ENCODE data around the gene FAAP100. TPM values are rescaled to one million over a fixed set of nuclear protein-coding genes. Genes with fewer than 3 reads are reported as not detected.
"Not testable (repeated sequence)": the region's sequence is repeated elsewhere in the genome, so short reads cannot be mapped to it uniquely, and the experiment has no call there.

Gene FAAP100
- polyA plus RNA-seq, 1 donor from 2014 or later = 56.3 TPM

- not testable (repeated sequence) for H3K4me2 ChIP-seq (ENCODE audit: low read length); H3K9me2 ChIP-seq (ENCODE audit: insufficient read depth, low read length); H3F3A ChIP-seq (ENCODE audit: insufficient read depth, low read length, poor library complexity, severe bottlenecking); H3K4me3 ChIP-seq (ENCODE audit: low read length); H3K79me2 ChIP-seq (replicated peaks; ENCODE audit: insufficient read depth, low read length); H4K20me1 ChIP-seq (ENCODE audit: insufficient read depth); H3K36me3 ChIP-seq (ENCODE audit: insufficient read depth, low read length); H3K9me3 ChIP-seq (ENCODE audit: low read length); H3K27me3 ChIP-seq (ENCODE audit: insufficient read depth, low read depth, low read length); H3K9ac ChIP-seq (ENCODE audit: low read length); H3K27ac ChIP-seq (ENCODE audit: low read length); H2AFZ ChIP-seq (ENCODE audit: low read depth, low read length)
These were observed 20.2 kb downstream of the FAAP100 start for GRCh38 chr17:81531998-81532404.

DNA sequence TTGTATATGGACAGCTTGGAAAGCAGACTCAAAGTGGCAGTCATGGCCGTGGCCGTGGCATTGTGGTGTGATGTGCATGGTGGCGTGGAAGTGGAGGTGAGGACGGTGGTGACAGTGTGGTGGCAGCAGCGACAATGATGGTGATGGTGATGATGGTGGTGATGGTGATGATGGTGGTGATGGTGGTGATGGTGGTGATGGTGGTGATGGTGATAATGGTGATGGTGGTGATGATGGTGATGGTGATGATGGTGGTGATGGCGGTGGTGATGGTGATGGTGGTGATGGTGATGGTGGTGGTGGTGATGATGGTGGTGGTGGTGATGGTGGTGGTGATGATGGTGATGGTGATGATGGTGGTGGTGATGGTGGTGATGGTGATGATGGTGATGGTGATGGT, 21.1 kb downstream of the FAAP100 start:
- not testable (repeated sequence) for H3K4me3 ChIP-seq (ENCODE audit: low read length); H3K9me2 ChIP-seq (ENCODE audit: insufficient read depth, low read length); H3K79me2 ChIP-seq (replicated peaks; ENCODE audit: insufficient read depth, low read length); H3K27ac ChIP-seq (ENCODE audit: low read length); H3F3A ChIP-seq (ENCODE audit: insufficient read depth, low read length, poor library complexity, severe bottlenecking); H2AFZ ChIP-seq (ENCODE audit: low read depth, low read length); H3K9ac ChIP-seq (ENCODE audit: low read length); H4K20me1 ChIP-seq (ENCODE audit: insufficient read depth); H3K4me2 ChIP-seq (ENCODE audit: low read length); H3K36me3 ChIP-seq (ENCODE audit: insufficient read depth, low read length); H3K9me3 ChIP-seq (ENCODE audit: low read length); H3K27me3 ChIP-seq (ENCODE audit: insufficient read depth, low read depth, low read length)

GRCh38 chr17:81529437-81529803, 22.7 kb downstream of the FAAP100 start:
- no peaks in the 10 kb centered on the region for H4K20me1 ChIP-seq (ENCODE audit: insufficient read depth)
- H3K79me2 ChIP-seq (replicated peaks; ENCODE audit: insufficient read depth, low read length) = no peaks in the 10 kb centered on the region
- no peaks in the 10 kb centered on the region for H3K36me3 ChIP-seq (ENCODE audit: insufficient read depth, low read length)
- no peaks in the 10 kb centered on the region for H3K9me3 ChIP-seq (ENCODE audit: low read length)
- H3K27ac ChIP-seq (ENCODE audit: low read length) = no peak overlapping the region
- TF ChIP-seq TAF1 (IDR thresholded peaks at IDR 0.05; ENCODE audit: low read depth) (no peak), SMC3 (conservative IDR thresholded peaks at IDR 0.05; ENCODE audit: poor library complexity) (no peak), RAD21 (conservative IDR thresholded peaks at IDR 0.05) (no peak), EP300 (conservative IDR thresholded peaks at IDR 0.05; ENCODE audit: poor library complexity, severe bottlenecking) (no peak), POLR2AphosphoS5 (IDR thresholded peaks at IDR 0.05) (no peak)
- H3K9me2 ChIP-seq (ENCODE audit: insufficient read depth, low read length) = no peaks in the 10 kb centered on the region
- no peak overlapping the region for H3K4me2 ChIP-seq (ENCODE audit: low read length)
- no peak overlapping the region for H3K4me3 ChIP-seq (ENCODE audit: low read length)
- no peak overlapping the region for H2AFZ ChIP-seq (ENCODE audit: low read depth, low read length)
- H3K9ac ChIP-seq (ENCODE audit: low read length) = no peak overlapping the region
- H3K27me3 ChIP-seq (ENCODE audit: insufficient read depth, low read depth, low read length) = no peaks in the 10 kb centered on the region
- H3F3A ChIP-seq (ENCODE audit: insufficient read depth, low read length, poor library complexity, severe bottlenecking) = no peaks in the 10 kb centered on the region

DNA sequence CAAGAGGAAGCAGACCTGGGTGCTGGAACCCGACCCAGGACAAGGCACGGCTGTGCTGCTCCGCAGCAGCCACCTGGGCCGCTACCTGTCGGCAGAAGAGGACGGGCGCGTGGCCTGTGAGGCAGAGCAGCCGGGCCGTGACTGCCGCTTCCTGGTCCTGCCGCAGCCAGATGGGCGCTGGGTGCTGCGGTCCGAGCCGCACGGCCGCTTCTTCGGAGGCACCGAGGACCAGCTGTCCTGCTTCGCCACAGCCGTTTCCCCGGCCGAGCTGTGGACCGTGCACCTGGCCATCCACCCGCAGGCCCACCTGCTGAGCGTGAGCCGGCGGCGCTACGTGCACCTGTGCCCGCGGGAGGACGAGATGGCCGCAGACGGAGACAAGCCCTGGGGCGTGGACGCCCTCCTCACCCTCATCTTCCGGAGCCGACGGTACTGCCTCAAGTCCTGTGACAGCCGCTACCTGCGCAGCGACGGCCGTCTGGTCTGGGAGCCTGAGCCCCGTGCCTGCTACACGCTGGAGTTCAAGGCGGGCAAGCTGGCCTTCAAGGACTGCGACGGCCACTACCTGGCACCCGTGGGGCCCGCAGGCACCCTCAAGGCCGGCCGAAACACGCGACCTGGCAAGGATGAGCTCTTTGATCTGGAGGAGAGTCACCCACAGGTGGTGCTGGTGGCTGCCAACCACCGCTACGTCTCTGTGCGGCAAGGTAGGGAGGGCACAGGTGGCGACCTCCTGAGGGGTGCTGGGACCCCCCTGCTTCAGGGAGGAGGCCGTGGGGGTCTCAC, 23.3 kb downstream of the FAAP100 start:
- Histone ChIP-seq H3K27ac (ENCODE audit: low read length) (no peak overlapping the region), H4K20me1 (ENCODE audit: insufficient read depth) (no peaks in the 10 kb centered on the region), H3K79me2 (replicated peaks; ENCODE audit: insufficient read depth, low read length) (no peaks in the 10 kb centered on the region), H3K36me3 (ENCODE audit: insufficient read depth, low read length) (no peaks in the 10 kb centered on the region), H3F3A (ENCODE audit: insufficient read depth, low read length, poor library complexity, severe bottlenecking) (no peaks in the 10 kb centered on the region), H3K4me3 (ENCODE audit: low read length) (no peak overlapping the region), H3K4me2 (ENCODE audit: low read length) (no peak overlapping the region), H2AFZ (ENCODE audit: low read depth, low read length) (no peak overlapping the region), H3K27me3 (ENCODE audit: insufficient read depth, low read depth, low read length) (no peaks in the 10 kb centered on the region), H3K9me2 (ENCODE audit: insufficient read depth, low read length) (no peaks in the 10 kb centered on the region), H3K9me3 (ENCODE audit: low read length) (no peaks in the 10 kb centered on the region), H3K9ac (ENCODE audit: low read length) (no peak overlapping the region)
- TF ChIP-seq, protein P1, sequence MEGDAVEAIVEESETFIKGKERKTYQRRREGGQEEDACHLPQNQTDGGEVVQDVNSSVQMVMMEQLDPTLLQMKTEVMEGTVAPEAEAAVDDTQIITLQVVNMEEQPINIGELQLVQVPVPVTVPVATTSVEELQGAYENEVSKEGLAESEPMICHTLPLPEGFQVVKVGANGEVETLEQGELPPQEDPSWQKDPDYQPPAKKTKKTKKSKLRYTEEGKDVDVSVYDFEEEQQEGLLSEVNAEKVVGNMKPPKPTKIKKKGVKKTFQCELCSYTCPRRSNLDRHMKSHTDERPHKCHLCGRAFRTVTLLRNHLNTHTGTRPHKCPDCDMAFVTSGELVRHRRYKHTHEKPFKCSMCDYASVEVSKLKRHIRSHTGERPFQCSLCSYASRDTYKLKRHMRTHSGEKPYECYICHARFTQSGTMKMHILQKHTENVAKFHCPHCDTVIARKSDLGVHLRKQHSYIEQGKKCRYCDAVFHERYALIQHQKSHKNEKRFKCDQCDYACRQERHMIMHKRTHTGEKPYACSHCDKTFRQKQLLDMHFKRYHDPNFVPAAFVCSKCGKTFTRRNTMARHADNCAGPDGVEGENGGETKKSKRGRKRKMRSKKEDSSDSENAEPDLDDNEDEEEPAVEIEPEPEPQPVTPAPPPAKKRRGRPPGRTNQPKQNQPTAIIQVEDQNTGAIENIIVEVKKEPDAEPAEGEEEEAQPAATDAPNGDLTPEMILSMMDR (IDR thresholded peaks at IDR 0.05; ENCODE audit: poor library complexity, severe bottlenecking) = no peak
- TF ChIP-seq TAF1 (IDR thresholded peaks at IDR 0.05; ENCODE audit: low read depth) = no peak
- TF ChIP-seq EZH2 (IDR thresholded peaks at IDR 0.05; ENCODE audit: borderline replicate concordance, insufficient read depth, low read length, poor library complexity, severe bottlenecking) = no peak
- no peak for TF ChIP-seq SMC3 (conservative IDR thresholded peaks at IDR 0.05; ENCODE audit: poor library complexity)
- no peak for TF ChIP-seq RAD21 (conservative IDR thresholded peaks at IDR 0.05)
- TF ChIP-seq EP300 (conservative IDR thresholded peaks at IDR 0.05; ENCODE audit: poor library complexity, severe bottlenecking) = no peak
- no peak for TF ChIP-seq POLR2AphosphoS5 (IDR thresholded peaks at IDR 0.05)
- TF ChIP-seq MXI1 (conservative IDR thresholded peaks at IDR 0.05; ENCODE audit: poor library complexity, severe bottlenecking) = no peak
- no peak for TF ChIP-seq REST (IDR thresholded peaks at IDR 0.05; ENCODE audit: borderline replicate concordance)
